Liver (tissue), 9 donors: ENCODE data around the gene TM7SF3. TPM values are rescaled to one million over a fixed set of nuclear protein-coding genes. Genes with fewer than 3 reads are reported as not detected.
"Not testable (repeated sequence)": the region's sequence is repeated elsewhere in the genome, so short reads cannot be mapped to it uniquely, and the experiment has no call there.

Source experiments
- DNase-seq: peaks from one replicate; pipeline ENCODE4 v3.0.0-alpha.2; 2017; ENCODE audit warnings: low spot score
- H3K27ac ChIP-seq, 2 donors: one replicate each; pipeline ENCODE4 v1.7.0; 2013; ENCODE audit warnings: inconsistent platforms in 2 of 2, low read length in 2 of 2, control low read depth in 1 of 2, low read depth in 1 of 2, mild to moderate bottlenecking in 1 of 2
- H3K27me3 ChIP-seq, 4 donors: one replicate each; pipeline versions ENCODE4 v1.6.1 to v1.7.0; 2013; ENCODE audit warnings: low read length in 3 of 4, inconsistent platforms in 1 of 4, mild to moderate bottlenecking in 1 of 4, moderate library complexity in 1 of 4; ENCODE audit not compliant: control insufficient read depth in 4 of 4, insufficient read depth in 4 of 4
- H3K36me3 ChIP-seq, 4 donors: one replicate each; pipeline versions ENCODE4 v1.6.1 to v1.7.0; 2013; ENCODE audit warnings: low read length in 3 of 4, mild to moderate bottlenecking in 3 of 4, low read depth in 1 of 4, moderate library complexity in 1 of 4; ENCODE audit not compliant: control insufficient read depth in 4 of 4, insufficient read depth in 3 of 4
- H3K4me1 ChIP-seq, 4 donors: one replicate each; pipeline versions ENCODE4 v1.6.1 to v1.7.0; 2013; ENCODE audit warnings: low read length in 3 of 4, mild to moderate bottlenecking in 3 of 4, moderate library complexity in 1 of 4; ENCODE audit not compliant: control insufficient read depth in 4 of 4, insufficient read depth in 4 of 4
- H3K4me3 ChIP-seq, 3 donors: one replicate each; pipeline versions ENCODE4 v1.6.1 to v1.7.0; 2013; ENCODE audit warnings: low read length in 3 of 3, control low read depth in 1 of 3, low read depth in 1 of 3, mild to moderate bottlenecking in 1 of 3
- H3K9ac ChIP-seq, 2 donors: one replicate each; pipeline ENCODE4 v1.7.0; 2013; ENCODE audit warnings: low read length in 2 of 2, mild to moderate bottlenecking in 2 of 2, moderate library complexity in 2 of 2, control low read depth in 1 of 2, low read depth in 1 of 2
- H3K9me3 ChIP-seq, 4 donors: one replicate each; pipeline versions ENCODE4 v1.6.1 to v1.7.0; 2013; ENCODE audit warnings: low read length in 3 of 4; ENCODE audit not compliant: control insufficient read depth in 4 of 4
- CTCF ChIP-seq: fragments of 150-350 bp; IDR thresholded peaks from 2 replicates; pipeline ENCODE4 v1.5.1; 2017; ENCODE audit warnings: improper control_type of control experiment, low read depth, low read length; ENCODE audit not compliant: missing input control
- EGR1 ChIP-seq, 2 donors: IDR thresholded peaks; 2 replicates each; pipeline ENCODE4 v1.6.1; 2016 to 2018; ENCODE audit warnings: antibody characterized with exemption in 2 of 2, low read depth in 2 of 2
- FOXA1 ChIP-seq: IDR thresholded peaks from 2 replicates; pipeline ENCODE4 v1.6.1; 2016; ENCODE audit warnings: antibody characterized with exemption
- FOXA2 ChIP-seq: IDR thresholded peaks from 2 replicates; pipeline ENCODE4 v1.6.1; 2016; ENCODE audit warnings: antibody characterized with exemption
- GABPA ChIP-seq, 2 donors: IDR thresholded peaks in 1 of 2; conservative IDR thresholded peaks in 1 of 2; 2 replicates each; pipeline ENCODE4 v1.6.1; 2016; ENCODE audit warnings: antibody characterized with exemption in 2 of 2, mild to moderate bottlenecking in 1 of 2, moderate library complexity in 1 of 2
- HNF4A ChIP-seq, 2 donors: conservative IDR thresholded peaks; 2 replicates each; pipeline ENCODE4 v1.6.1; 2016; ENCODE audit warnings: antibody characterized with exemption in 2 of 2, mild to moderate bottlenecking in 2 of 2
- HNF4G ChIP-seq: IDR thresholded peaks from 2 replicates; pipeline ENCODE4 v1.6.1; 2016; ENCODE audit warnings: antibody characterized with exemption
- JUND ChIP-seq, 2 donors: IDR thresholded peaks; 2 replicates each; pipeline ENCODE4 v1.6.1; 2016; ENCODE audit warnings: antibody characterized with exemption in 2 of 2
- NR2F2 ChIP-seq: IDR thresholded peaks from 2 replicates; pipeline ENCODE4 v1.6.1; 2016; ENCODE audit warnings: antibody characterized with exemption
- RAD21 ChIP-seq, 2 donors: IDR thresholded peaks; 2 replicates each; pipeline ENCODE4 v1.6.1; 2016; ENCODE audit warnings: antibody characterized with exemption in 2 of 2, mild to moderate bottlenecking in 2 of 2
- REST ChIP-seq: IDR thresholded peaks from 2 replicates; pipeline ENCODE4 v1.6.1; 2016; ENCODE audit warnings: antibody characterized with exemption, mild to moderate bottlenecking
- RXRA ChIP-seq, 2 donors: IDR thresholded peaks; 2 replicates each; pipeline ENCODE4 v1.6.1; 2017 to 2018; ENCODE audit warnings: antibody characterized with exemption in 2 of 2, mild to moderate bottlenecking in 1 of 2
- SP1 ChIP-seq: IDR thresholded peaks from 2 replicates; pipeline ENCODE4 v1.6.1; 2018; ENCODE audit warnings: antibody characterized with exemption, mild to moderate bottlenecking
- TAF1 ChIP-seq: conservative IDR thresholded peaks from 2 replicates; pipeline ENCODE4 v1.6.1; 2016; ENCODE audit warnings: antibody characterized with exemption, mild to moderate bottlenecking
- YY1 ChIP-seq: IDR thresholded peaks from 2 replicates; pipeline ENCODE4 v1.6.1; 2016; ENCODE audit warnings: antibody characterized with exemption, mild to moderate bottlenecking
- ZBTB33 ChIP-seq: IDR thresholded peaks from 2 replicates; pipeline ENCODE4 v1.6.1; 2016; ENCODE audit warnings: antibody characterized with exemption
- WGBS: extraction: QIAGEN DNeasy Blood & Tissue Kit; methylation state at CpG from one replicate; pipeline ENCODE4 v1.1.7; 2013; 5-methylcytosine and 5-hydroxymethylcytosine counted together
- polyA plus RNA-seq, 2 donors: library from polyadenylated mRNA; stranded (reverse) in 1 of 2; unstranded in 1 of 2; fragments of 200-250 nt in 1 of 2; fragments of >200 nt in 1 of 2; fragmentation: Nextera tagmentation in 1 of 2; extraction: Ambion mirVana in 1 of 2; gene quantifications; one replicate each; pipeline versions ENCODE4 v1.2.1 to v1.2.3, GENCODE V29; 2013 to 2015
- total RNA-seq, 2 donors: library from RNA; depleted of rRNA; stranded (reverse); fragments of >200 nt; gene quantifications; one replicate each; pipeline ENCODE4 v1.2.3, GENCODE V29; 2014
- donor health status: healthy.
- donor health status: healthy.
- donor health status: healthy.
- donor health status: healthy.
- donor health status: healthy.

Gene TM7SF3
- total and polyA plus RNA-seq, 4 donors: 21.5 to 60.8 (median 44.6) TPM

- H3K36me3 ChIP-seq, DNase-seq, H3K27ac ChIP-seq, H3K9me3 ChIP-seq, H3K27me3 ChIP-seq, H3K9ac ChIP-seq, H3K4me1 ChIP-seq, H3K4me3 ChIP-seq: not testable (repeated sequence)
- 99% methylated on average over 2 of the region's 4 CpGs for WGBS
Measured at GRCh38 chr12:27040637-27041036, 26.5 kb upstream of the TM7SF3 start.

GRCh38 chr12:27034607-27035293 is 20.6 kb upstream of the TM7SF3 start:
- Histone ChIP-seq H3K27ac (no peak overlapping the region), H3K9me3 (no peaks in the 10 kb centered on the region), H3K27me3 (no peaks in the 10 kb centered on the region), H3K4me1 (peaks cover 0 to 5% (median 4%) of the 10 kb centered on the region in 4 donors), H3K36me3 (peaks cover 0 to 23% (median 17%) of the 10 kb centered on the region in 4 donors), H3K4me3 (no peak overlapping the region), H3K9ac (no peak overlapping the region)
- WGBS: 98% methylated on average over 21 of the region's 21 CpGs
- TF ChIP-seq GABPA (IDR thresholded peaks at IDR 0.05 in 1 of 2, conservative IDR thresholded peaks at IDR 0.05 in 1 of 2): no peak
- TF ChIP-seq TAF1: no peak
- TF ChIP-seq ZBTB33: no peak
- TF ChIP-seq HNF4A (conservative IDR thresholded peaks at IDR 0.05): no peak
- no peak for TF ChIP-seq RXRA (IDR thresholded peaks at IDR 0.05)
- TF ChIP-seq FOXA2: no peak
- no peak for TF ChIP-seq CTCF
- TF ChIP-seq RAD21 (IDR thresholded peaks at IDR 0.05): no peak
- TF ChIP-seq SP1: no peak
- no peak for TF ChIP-seq EGR1 (IDR thresholded peaks at IDR 0.05; ENCODE audit: low read depth in 2 of 2)
- no peak for TF ChIP-seq HNF4G
- no peak for TF ChIP-seq FOXA1
- TF ChIP-seq JUND (IDR thresholded peaks at IDR 0.05): no peak
- TF ChIP-seq YY1: no peak
- TF ChIP-seq NR2F2: no peak
- TF ChIP-seq REST: no peak
- DNase-seq: no peak
